Thoracic aorta (tissue), 2 donors: Measurements from ENCODE around the gene RPAP2. TPM values are rescaled to one million over a fixed set of nuclear protein-coding genes. Genes with fewer than 3 reads are reported as not detected.

Source experiments
- ATAC-seq: fragments of 150-250 bp; one replicate; pipeline ENCODE4 v1.8.0; 2017; ENCODE audit warnings: low read depth; ENCODE audit not compliant: insufficient number of reproducible peaks, low FRiP score
- DNase-seq: peaks from one replicate; pipeline ENCODE4 v3.0.0-alpha.2; 2020; ENCODE audit warnings: low spot score
- H3K27ac ChIP-seq, 2 donors: fragments of 200-600 bp; sonication (generic); 1 replicate in 1 of 2; 2 replicates in 1 of 2; pipeline ENCODE4 v1.5.1; 2016; ENCODE audit warnings: mild to moderate bottlenecking in 2 of 2, moderate library complexity in 2 of 2
- H3K27me3 ChIP-seq: fragments of 200-600 bp; sonication (generic); replicated peaks from 2 replicates; pipeline ENCODE4 v1.6.0; 2016; ENCODE audit warnings: mild to moderate bottlenecking; ENCODE audit not compliant: insufficient read depth
- H3K36me3 ChIP-seq: fragments of 200-600 bp; sonication (generic); one replicate; pipeline ENCODE4 v1.5.1; 2016
- H3K4me1 ChIP-seq, 2 donors: fragments of 200-600 bp; sonication (generic); 1 replicate in 1 of 2; 2 replicates in 1 of 2; pipeline versions ENCODE4 v1.5.1 to v1.6.0; 2016; ENCODE audit warnings: low read depth in 2 of 2, mild to moderate bottlenecking in 1 of 2; ENCODE audit not compliant: control insufficient read depth in 1 of 2
- H3K4me3 ChIP-seq: fragments of 200-600 bp; sonication (generic); 2 replicates; pipeline ENCODE4 v1.5.1; 2016; ENCODE audit warnings: mild to moderate bottlenecking
- H3K9me3 ChIP-seq: fragments of 200-600 bp; sonication (generic); 2 replicates; pipeline ENCODE4 v1.5.1; 2016
- CTCF ChIP-seq: fragments of 200-600 bp; sonication (generic); IDR thresholded peaks from one replicate; pipeline ENCODE4 v1.5.1; 2019; ENCODE audit warnings: antibody characterized with exemption
- total RNA-seq, 2 donors: library from RNA; depleted of rRNA; stranded (reverse); fragments of >200 nt; gene quantifications; one replicate each; pipeline versions ENCODE4 v1.1.0 to v1.2.3, GENCODE V29; 2016

The RPAP2 gene
- total RNA-seq, 2 donors from 2014 or later: 7.0 to 11.2 TPM

- H3K9me3 ChIP-seq: peaks cover 6% of the 10 kb centered on the region
Measured at GRCh38 chr1:92323473-92324453, 24.9 kb downstream of the RPAP2 start.

GRCh38 chr1:92324784-92325183, 25.9 kb downstream of the RPAP2 start:
- Histone ChIP-seq H3K27me3 (no peaks in the 10 kb centered on the region), H3K4me3 (no peak overlapping the region), H3K9me3 (peaks cover 6% of the 10 kb centered on the region), H3K27ac (no peak overlapping the region), H3K4me1 (no peaks in the 10 kb centered on the region), H3K36me3 (peaks cover 12% of the 10 kb centered on the region)
- DNase-seq: no peak
- TF ChIP-seq CTCF: no peak
- no peak for ATAC-seq

More at GRCh38 chr1:92323473-92324453, 24.9 kb downstream of the RPAP2 start:
- H3K27ac ChIP-seq: no peak overlapping the region
- H3K36me3 ChIP-seq: peaks cover 12% of the 10 kb centered on the region
- no peak for TF ChIP-seq CTCF
- no peaks in the 10 kb centered on the region for H3K4me1 ChIP-seq
- no peaks in the 10 kb centered on the region for H3K27me3 ChIP-seq
- DNase-seq (no peak), ATAC-seq (no peak)
- no peak overlapping the region for H3K4me3 ChIP-seq

- no peak for ATAC-seq
- TF ChIP-seq CTCF: no peak
- no peak overlapping the region for H3K4me3 ChIP-seq
- DNase-seq: no peak
- H3K9me3 ChIP-seq: peaks cover 6% of the 10 kb centered on the region
- H3K27ac ChIP-seq: no peak overlapping the region
- peaks cover 12% of the 10 kb centered on the region for H3K36me3 ChIP-seq
- H3K27me3 ChIP-seq: no peaks in the 10 kb centered on the region
- H3K4me1 ChIP-seq: no peaks in the 10 kb centered on the region
Measured at GRCh38 chr1:92326681-92327080, 27.8 kb downstream of the RPAP2 start.

- H3K4me1 ChIP-seq: no peaks in the 10 kb centered on the region
- DNase-seq (no peak), ATAC-seq (no peak)
- no peak overlapping the region for H3K27ac ChIP-seq
- H3K4me3 ChIP-seq: no peak overlapping the region
- peaks cover 12% of the 10 kb centered on the region for H3K36me3 ChIP-seq
- H3K27me3 ChIP-seq: no peaks in the 10 kb centered on the region
- TF ChIP-seq CTCF: no peak
- H3K9me3 ChIP-seq: peaks cover 6% of the 10 kb centered on the region
Measured at GRCh38 chr1:92327794-92328193, 28.9 kb downstream of the RPAP2 start.

- peaks cover 10% of the 10 kb centered on the region for H3K36me3 ChIP-seq
- no peaks in the 10 kb centered on the region for H3K27me3 ChIP-seq
- H3K4me3 ChIP-seq: no peak overlapping the region
- no peak for TF ChIP-seq CTCF
- H3K27ac ChIP-seq: no peak overlapping the region
- no peaks in the 10 kb centered on the region for H3K4me1 ChIP-seq
- DNase-seq: no peak
- peaks cover 6% of the 10 kb centered on the region for H3K9me3 ChIP-seq
- ATAC-seq: no peak
Measured at GRCh38 chr1:92329347-92330129, 30.7 kb downstream of the RPAP2 start.
